HG03575 (cell line): ENCODE results near the gene RPS14.
"Not testable (repeated sequence)": the region's sequence is repeated elsewhere in the genome, so short reads cannot be mapped to it uniquely, and the experiment has no call there.

Experiments
- ATAC-seq: cut with Tn5 transposase; IDR thresholded peaks from one replicate; pipeline ENCODE4 v1.9.1; 2021; ENCODE audit not compliant: unreplicated experiment, insufficient number of reproducible peaks, low FRiP score; ENCODE audit errors: extremely low read depth

RPS14 gene

GRCh38 chr5:150428106-150428876, 21.2 kb downstream of the RPS14 start:
- no peak for ATAC-seq

GRCh38 chr5:150426165-150426564, 23.4 kb downstream of the RPS14 start:
- ATAC-seq, result not testable (repeated sequence)

DNA sequence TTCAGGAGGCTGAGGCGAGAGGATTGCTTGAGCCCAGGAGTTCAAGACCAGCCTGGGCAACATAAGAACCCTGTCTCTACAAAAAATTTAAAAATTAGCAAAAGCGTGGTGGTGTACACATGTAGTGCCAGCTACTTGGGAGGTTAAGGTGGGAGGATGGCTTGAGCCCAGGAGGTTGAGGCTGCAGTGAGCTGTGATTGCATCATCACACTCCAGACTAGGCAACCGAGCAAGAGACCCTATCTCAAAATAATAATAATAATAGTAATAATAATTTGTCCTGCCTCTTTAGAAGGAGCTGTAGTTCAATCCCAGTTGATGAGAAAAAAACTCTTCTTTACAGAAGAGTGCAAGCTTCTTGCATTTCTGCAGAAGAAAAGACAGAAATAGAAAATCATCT, 26.8 kb downstream of the RPS14 start:
- ATAC-seq, result no peak

GRCh38 chr5:150422075-150422474, 27.5 kb downstream of the RPS14 start:
- ATAC-seq, result no peak

DNA sequence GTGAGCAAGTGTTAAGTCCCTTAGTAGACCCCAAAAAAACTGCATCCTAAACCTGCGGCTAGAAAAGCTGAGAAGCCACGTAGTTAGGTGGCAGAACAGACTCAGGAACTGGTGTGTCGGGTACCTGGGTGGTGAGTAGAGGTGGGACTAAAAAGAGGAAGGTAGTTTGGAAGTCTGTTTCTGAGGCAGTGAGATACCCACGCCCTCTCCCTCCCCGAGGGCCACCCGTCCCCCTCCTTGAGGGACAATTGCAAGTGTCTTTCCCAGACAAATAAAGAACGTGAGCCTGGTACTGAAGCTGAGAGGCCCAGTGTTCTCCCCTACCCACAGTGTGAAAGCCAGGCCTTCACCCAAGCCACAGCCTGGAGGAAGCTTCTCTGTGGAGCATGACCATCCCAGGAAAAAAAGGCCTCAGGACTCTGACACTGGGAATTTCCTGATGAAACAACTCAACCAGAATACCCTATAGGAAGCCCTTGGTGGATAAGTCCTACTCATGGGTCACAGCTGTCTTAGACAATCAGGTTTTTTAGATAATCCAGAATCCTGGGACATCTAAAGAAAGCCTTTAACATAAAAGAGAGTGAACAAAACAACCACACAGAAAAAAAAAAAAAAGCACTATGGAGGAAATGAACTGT, 29.8 kb downstream of the RPS14 start:
- no peak for ATAC-seq

DNA sequence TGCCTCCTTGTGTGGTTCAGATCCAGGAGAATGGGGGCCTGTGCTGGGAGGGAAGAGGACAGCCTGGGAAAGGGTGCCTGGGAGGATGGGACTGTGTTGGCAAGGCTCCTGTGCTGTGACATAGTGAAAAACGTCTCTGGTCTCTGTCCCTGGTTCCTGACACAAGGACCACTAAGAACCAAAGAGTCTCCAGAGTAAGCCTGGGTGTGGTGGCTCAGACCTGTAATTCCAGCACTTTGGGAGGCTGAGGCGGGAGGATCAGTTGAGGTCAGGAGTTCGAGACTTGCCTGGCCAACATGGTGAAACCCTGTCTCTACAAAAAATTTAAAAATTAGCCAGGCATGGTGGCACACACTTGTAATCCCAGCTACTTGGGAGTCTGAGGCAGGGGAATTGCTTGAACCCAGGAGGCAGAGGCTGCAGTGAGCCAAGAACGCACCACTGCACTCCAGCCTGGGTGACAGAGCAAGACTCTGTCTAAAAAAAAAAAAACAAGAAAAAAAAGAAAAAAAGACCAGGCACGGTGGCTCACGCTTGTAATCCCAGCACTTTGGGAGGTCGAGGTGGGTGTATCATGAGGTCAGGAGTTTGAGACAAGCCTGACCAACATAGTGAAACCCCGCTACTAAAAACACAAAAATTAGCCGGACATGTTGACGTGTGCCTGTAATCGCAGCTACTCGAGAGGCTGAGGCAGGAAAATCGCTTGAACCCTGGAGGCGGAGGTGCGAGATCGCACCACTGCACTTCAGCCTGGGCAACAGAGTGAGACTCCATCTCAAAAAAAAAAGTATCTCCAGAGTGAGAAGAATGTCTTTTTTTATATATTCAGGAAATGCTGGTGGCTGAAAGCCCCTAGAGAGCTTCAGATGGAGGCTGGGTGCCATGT, 35.4 kb downstream of the RPS14 start:
- ATAC-seq, result not testable (repeated sequence)

GRCh38 chr5:150413176-150413901, 36.2 kb downstream of the RPS14 start:
- no peak for ATAC-seq

- ATAC-seq, result peak; percentile 46
Observed at GRCh38 chr5:150412319-150413175, 37.0 kb downstream of the RPS14 start, which contains the start of gene CD74. CD74 (minus strand) TSS chr5:150412910; CDS start chr5:150412749, 161 bp downstream.

DNA sequence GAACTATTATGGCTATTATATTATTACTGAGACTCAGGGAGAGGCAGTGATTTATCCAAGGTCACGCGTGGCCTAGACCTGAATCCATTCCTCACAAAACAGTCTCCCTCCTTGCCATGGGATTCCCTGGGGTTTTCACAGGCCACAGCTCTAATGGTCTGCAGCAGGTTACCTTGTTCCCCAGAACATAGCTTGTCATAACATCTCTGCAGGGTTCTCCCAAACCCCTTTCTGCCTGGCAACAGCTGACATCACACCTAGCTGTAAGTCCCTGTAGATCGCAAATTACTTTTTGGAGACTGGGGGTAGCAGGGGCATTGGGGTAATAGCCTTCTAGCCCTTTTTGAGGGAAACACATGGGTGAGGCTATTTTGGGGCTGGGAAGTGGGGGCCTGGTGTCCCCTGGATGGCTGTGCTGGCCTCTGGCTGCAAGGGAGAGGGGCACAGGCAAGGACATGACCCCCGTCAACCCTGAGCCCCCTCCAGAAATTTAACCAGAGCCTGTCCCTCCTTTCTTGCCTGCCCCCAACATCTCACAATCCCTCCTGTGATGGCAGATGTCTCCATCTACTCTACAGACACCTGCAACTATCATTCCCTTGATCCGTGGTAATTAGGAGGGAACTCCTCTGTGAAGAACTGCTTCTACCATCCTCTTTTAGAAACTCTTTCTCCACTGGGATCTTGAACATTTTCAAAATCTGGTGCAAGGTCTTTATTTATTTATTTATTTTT, 38.1 kb downstream of the RPS14 start:
- ATAC-seq, result no peak

DNA sequence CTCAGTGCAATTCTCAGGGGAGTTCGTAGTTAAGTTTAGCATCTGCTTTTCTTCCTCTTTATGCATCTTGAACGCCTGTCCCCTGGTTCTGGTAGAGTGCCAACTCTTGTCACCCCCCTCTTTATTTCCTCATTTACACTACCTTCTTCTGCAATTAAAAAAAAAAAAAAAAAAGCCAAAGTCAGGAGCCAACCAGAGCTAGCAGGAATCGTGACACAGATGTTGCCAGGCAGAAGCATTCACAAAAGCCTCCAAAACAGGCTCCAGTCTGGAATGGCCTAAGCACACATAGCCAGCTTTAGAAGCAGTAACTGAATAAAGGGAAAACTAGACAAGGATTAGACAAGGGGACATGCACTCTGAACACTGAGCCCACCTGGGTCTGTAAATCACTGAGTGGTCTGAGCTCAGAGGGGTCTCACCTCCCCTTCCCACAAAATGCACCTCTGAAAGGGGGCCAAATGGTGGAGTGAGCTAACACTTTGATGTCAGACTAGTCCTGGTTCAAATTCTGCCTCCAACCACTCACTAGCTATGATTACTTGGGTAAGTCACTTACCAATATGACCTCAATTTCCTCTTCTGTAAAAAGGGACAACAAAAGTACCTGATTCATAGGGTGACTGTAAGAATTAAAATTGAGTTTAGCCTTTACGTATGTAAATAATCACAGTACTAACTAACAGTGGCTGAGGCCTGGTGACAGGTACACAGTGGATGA, 38.9 kb downstream of the RPS14 start:
- no peak for ATAC-seq

GRCh38 chr5:150409638-150410523, 39.7 kb downstream of the RPS14 start:
- no peak for ATAC-seq

- ATAC-seq, result no peak
Observed at GRCh38 chr5:150408231-150408943, 41.2 kb downstream of the RPS14 start.

DNA sequence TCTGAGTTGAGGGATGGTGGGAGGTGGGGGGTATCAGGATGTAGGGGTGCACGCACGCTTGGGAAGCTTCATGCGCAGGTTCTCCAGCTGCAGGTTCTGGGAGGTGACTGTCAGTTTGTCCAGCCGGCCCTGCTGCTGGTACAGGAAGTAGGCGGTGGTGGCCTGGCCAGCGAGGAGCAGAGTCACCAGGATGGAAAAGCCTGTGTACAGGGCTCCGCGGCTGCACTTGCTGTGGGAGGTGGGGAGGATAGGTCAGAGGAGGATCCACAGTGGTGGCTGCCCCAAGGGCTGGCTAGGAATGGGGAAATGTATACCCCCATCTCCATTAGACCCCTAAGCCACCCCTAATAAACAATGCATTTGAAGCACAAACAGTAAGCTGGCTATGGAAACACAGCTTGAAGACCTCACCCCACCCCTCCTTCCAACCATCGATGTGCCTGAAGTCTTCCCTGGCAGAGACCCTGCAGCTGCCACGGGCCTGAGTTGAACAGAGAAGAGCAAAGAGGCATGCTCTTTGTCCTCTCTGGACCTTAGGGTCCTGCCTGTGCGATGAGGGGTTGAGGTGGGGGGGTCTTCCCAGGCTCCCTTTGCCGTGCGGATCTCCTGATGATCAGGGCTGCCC, 42.3 kb downstream of the RPS14 start:
- no peak for ATAC-seq

GRCh38 chr5:150406723-150407095, 42.8 kb downstream of the RPS14 start:
- no peak for ATAC-seq

DNA sequence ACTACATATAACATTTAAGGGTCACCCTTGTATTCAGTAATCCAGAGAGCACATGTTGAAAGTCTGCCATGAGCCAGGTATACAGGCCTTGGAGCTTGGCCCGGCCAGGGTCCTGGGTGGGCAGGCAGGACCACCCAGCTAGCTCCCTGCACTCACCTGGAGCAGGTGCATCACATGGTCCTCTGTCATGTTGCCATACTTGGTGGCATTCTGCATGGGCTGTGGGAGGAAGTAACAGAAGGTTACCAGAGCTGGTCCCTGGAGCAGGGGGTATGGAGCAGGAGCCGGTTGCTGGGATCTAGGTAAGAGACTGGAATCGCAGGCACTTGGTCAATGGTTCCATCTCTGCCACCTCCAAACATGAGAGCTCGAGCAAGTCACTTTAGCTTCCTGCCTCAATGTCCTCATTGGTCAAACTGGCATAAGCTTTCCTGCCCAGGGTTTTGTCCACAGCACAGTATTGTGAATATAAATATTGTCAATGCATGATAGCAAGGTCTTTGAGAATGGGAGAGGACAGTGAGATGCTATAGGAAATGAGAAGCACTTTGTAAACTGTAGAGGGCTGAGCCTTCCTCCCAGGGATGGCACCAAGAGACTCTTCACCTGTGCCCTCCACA, 43.3 kb downstream of the RPS14 start:
- ATAC-seq, result no peak
